Smooth muscle cell (in vitro differentiated cells): ENCODE results near the gene FAM222A. TPM values are rescaled to one million over a fixed set of nuclear protein-coding genes. Genes with fewer than 3 reads are reported as not detected.

Experiments used
- DNase-seq: peaks from one replicate; lab custom pipeline; 2025; ENCODE audit not compliant: unreplicated experiment; lab: John Stamatoyannopoulos, UW
- H2AFZ ChIP-seq: fragments of 200-600 bp; sonication (generic); 2 replicates; pipeline ENCODE4 v1.6.0; 2016; ENCODE audit warnings: antibody characterized with exemption, low read depth, mild to moderate bottlenecking
- H3F3A ChIP-seq: fragments of 200-600 bp; sonication (generic); 2 replicates; pipeline ENCODE4 v1.6.0; 2017; ENCODE audit warnings: antibody characterized with exemption, low read depth
- H3K27ac ChIP-seq: fragments of 200-600 bp; sonication (generic); 2 replicates; pipeline ENCODE4 v1.5.1; 2016; ENCODE audit warnings: low read depth, mild to moderate bottlenecking
- H3K27me3 ChIP-seq: fragments of 200-600 bp; sonication (generic); 2 replicates; pipeline ENCODE4 v1.6.1; 2016; ENCODE audit warnings: low read depth, mild to moderate bottlenecking
- H3K36me3 ChIP-seq: fragments of 200-600 bp; sonication (generic); 2 replicates; pipeline ENCODE4 v1.5.1; 2016; ENCODE audit warnings: low read depth
- H3K4me1 ChIP-seq: fragments of 200-600 bp; sonication (generic); 2 replicates; pipeline ENCODE4 v1.5.1; 2016; ENCODE audit warnings: low read depth
- H3K4me2 ChIP-seq: fragments of 200-600 bp; sonication (generic); 2 replicates; pipeline ENCODE4 v1.6.0; 2016; ENCODE audit warnings: mild to moderate bottlenecking
- H3K4me3 ChIP-seq: fragments of 200-600 bp; sonication (generic); 2 replicates; pipeline ENCODE4 v1.5.1; 2016; ENCODE audit warnings: mild to moderate bottlenecking
- H3K79me2 ChIP-seq: fragments of 200-600 bp; sonication (generic); 2 replicates; pipeline ENCODE4 v1.6.0; 2016; ENCODE audit warnings: low read depth, mild to moderate bottlenecking
- H3K9ac ChIP-seq: fragments of 200-600 bp; sonication (generic); 2 replicates; pipeline ENCODE4 v1.6.0; 2016; ENCODE audit warnings: low read depth
- H3K9me3 ChIP-seq: fragments of 200-600 bp; sonication (generic); replicated peaks from 2 replicates; pipeline ENCODE4 v1.5.1; 2016; ENCODE audit warnings: low read depth
- H4K20me1 ChIP-seq: fragments of 200-600 bp; sonication (generic); 2 replicates; pipeline ENCODE4 v1.6.0; 2016; ENCODE audit warnings: low read depth
- CTCF ChIP-seq: fragments of 200-600 bp; sonication (generic); IDR thresholded peaks from 2 replicates; pipeline ENCODE4 v1.5.1; 2017; ENCODE audit warnings: borderline replicate concordance, mild to moderate bottlenecking, antibody characterized with exemption; ENCODE audit not compliant: insufficient read depth, poor library complexity, severe bottlenecking
- WGBS: methylation state at CpG from one replicate; pipeline ENCODE4 v1.1.7; 2016; ENCODE audit warnings: low lambda C conversion rate; 5-methylcytosine and 5-hydroxymethylcytosine counted together
- polyA plus RNA-seq: library from polyadenylated mRNA; unstranded; fragments of >200 nt; fragmentation: Nextera tagmentation; extraction: Ambion mirVana; gene quantifications from 2 replicates; pipeline ENCODE4 v1.2.1, GENCODE V29; 2016
- total RNA-seq: library from RNA; depleted of rRNA; stranded (reverse); fragments of >200 nt; gene quantifications from 2 replicates; pipeline ENCODE4 v1.2.3, GENCODE V29; 2014

The FAM222A gene
- total and polyA plus RNA-seq, 2 experiments from 2014 or later = 0.85 to 1.7 TPM

DNA sequence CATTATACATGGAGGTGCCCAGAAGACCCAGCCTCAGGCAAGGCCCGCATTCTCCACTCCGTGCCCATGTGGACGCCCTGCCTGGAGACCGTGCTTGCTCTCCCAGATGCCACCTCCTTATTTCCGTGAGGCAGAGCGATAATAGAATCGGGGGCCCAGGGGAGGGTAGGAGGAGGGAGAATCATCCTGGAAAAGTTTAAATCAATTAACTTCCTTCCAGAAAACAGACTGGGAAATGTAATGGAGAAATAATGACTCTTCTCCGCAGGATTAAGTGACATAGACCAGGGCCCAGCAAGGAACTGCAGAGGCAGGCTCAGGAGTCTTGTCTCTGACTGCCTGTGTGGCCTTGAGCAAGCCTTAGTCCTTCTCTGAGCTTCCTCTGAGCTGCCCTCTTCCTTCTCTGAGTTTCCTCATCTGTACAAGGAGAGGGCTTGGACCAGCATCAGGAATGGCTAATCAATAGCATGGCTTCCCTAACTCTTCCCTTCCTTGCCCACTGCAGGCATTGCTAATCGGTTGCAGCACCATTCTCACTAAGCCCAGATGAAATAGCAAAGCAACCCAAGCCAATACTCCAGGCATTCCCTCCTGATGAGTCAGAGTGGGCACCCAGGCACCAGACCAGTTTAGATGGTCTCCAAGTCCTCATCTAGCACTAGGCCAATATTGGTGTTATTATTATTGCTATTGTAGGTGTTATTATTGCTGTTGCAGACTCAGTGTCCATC is 11.3 kb upstream of the FAM222A start:
- H4K20me1 ChIP-seq = no peaks in the 10 kb centered on the region
- DNase-seq = no peak
- WGBS = 90% methylated on average over 9 of the region's 9 CpGs
- H3K27me3 ChIP-seq = no peaks in the 10 kb centered on the region
- H3K27ac ChIP-seq = no peak overlapping the region
- no peaks in the 10 kb centered on the region for H3K36me3 ChIP-seq
- H3K9me3 ChIP-seq = no peaks in the 10 kb centered on the region
- H2AFZ ChIP-seq = no peak overlapping the region
- TF ChIP-seq CTCF = no peak
- H3K79me2 ChIP-seq = no peaks in the 10 kb centered on the region
- no peak overlapping the region for H3K4me3 ChIP-seq
- no peaks in the 10 kb centered on the region for H3F3A ChIP-seq
- peaks cover 7% of the 10 kb centered on the region for H3K4me1 ChIP-seq
- H3K4me2 ChIP-seq = no peak overlapping the region
- H3K9ac ChIP-seq = no peak overlapping the region

DNA sequence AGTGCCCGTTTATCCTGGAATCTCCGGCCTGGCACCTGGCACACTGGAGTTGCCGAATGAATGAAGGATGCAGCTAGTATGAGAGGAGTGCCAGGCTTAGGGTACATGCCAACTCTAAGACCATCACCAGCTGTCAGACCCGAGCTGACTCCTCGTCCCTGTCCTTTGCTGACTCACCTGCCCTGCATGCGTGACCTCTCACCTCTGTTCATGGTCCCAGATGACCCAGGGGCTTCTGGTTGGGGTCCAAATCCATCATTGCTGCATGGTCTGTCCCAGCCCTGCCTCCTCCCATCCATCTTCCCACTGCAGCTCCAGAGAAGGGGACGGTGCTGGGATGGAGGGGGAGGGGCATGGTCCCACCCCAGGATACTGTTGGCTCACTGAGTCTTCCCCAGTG is 9.9 kb upstream of the FAM222A start:
- no peaks in the 10 kb centered on the region for H3K9me3 ChIP-seq
- H3K4me1 ChIP-seq = peaks cover 11% of the 10 kb centered on the region
- TF ChIP-seq CTCF = no peak
- H3K4me2 ChIP-seq = no peak overlapping the region
- no peak overlapping the region for H3K27ac ChIP-seq
- WGBS = 80% methylated on average over 7 of the region's 7 CpGs
- no peaks in the 10 kb centered on the region for H4K20me1 ChIP-seq
- H3K79me2 ChIP-seq = no peaks in the 10 kb centered on the region
- H3K27me3 ChIP-seq = no peaks in the 10 kb centered on the region
- DNase-seq = no peak
- no peak overlapping the region for H2AFZ ChIP-seq
- H3K4me3 ChIP-seq = no peak overlapping the region
- no peaks in the 10 kb centered on the region for H3F3A ChIP-seq
- no peak overlapping the region for H3K9ac ChIP-seq
- H3K36me3 ChIP-seq = no peaks in the 10 kb centered on the region

GRCh38 chr12:109704371-109705098 is 9.1 kb upstream of the FAM222A start:
- no peaks in the 10 kb centered on the region for H3K36me3 ChIP-seq
- peaks cover 11% of the 10 kb centered on the region for H3K4me1 ChIP-seq
- no peak overlapping the region for H3K4me2 ChIP-seq
- DNase-seq = no peak
- no peak overlapping the region for H3K4me3 ChIP-seq
- WGBS = 85% methylated on average over 4 of the region's 4 CpGs
- no peaks in the 10 kb centered on the region for H4K20me1 ChIP-seq
- no peak overlapping the region for H3K9ac ChIP-seq
- H3K27ac ChIP-seq = no peak overlapping the region
- H3K79me2 ChIP-seq = no peaks in the 10 kb centered on the region
- no peak overlapping the region for H2AFZ ChIP-seq
- H3K9me3 ChIP-seq = no peaks in the 10 kb centered on the region
- TF ChIP-seq CTCF = no peak
- H3F3A ChIP-seq = no peaks in the 10 kb centered on the region
- H3K27me3 ChIP-seq = no peaks in the 10 kb centered on the region

GRCh38 chr12:109705291-109705690 is 8.3 kb upstream of the FAM222A start:
- Histone ChIP-seq H4K20me1 (no peaks in the 10 kb centered on the region), H3K27ac (no peak overlapping the region), H3K9ac (no peak overlapping the region), H3K4me3 (no peak overlapping the region), H3K4me1 (peaks cover 11% of the 10 kb centered on the region), H3K4me2 (no peak overlapping the region), H3K27me3 (no peaks in the 10 kb centered on the region), H2AFZ (no peak overlapping the region), H3F3A (no peaks in the 10 kb centered on the region), H3K79me2 (no peaks in the 10 kb centered on the region), H3K36me3 (no peaks in the 10 kb centered on the region), H3K9me3 (no peaks in the 10 kb centered on the region)
- WGBS = 84% methylated on average over 4 of the region's 4 CpGs
- DNase-seq = no peak
- no peak for TF ChIP-seq CTCF
